Activated gamma-delta T cell treated with anti-CD3 and anti-CD28 coated beads, Interleukin-2, amount 50 U/mL, for 16 hours (primary cell): ENCODE data around the gene TCTN2.

Experiments used
- DNase-seq: peaks from one replicate; pipeline ENCODE4 v3.0.0-alpha.2; 2020; ENCODE audit warnings: low read depth

The TCTN2 gene

DNA sequence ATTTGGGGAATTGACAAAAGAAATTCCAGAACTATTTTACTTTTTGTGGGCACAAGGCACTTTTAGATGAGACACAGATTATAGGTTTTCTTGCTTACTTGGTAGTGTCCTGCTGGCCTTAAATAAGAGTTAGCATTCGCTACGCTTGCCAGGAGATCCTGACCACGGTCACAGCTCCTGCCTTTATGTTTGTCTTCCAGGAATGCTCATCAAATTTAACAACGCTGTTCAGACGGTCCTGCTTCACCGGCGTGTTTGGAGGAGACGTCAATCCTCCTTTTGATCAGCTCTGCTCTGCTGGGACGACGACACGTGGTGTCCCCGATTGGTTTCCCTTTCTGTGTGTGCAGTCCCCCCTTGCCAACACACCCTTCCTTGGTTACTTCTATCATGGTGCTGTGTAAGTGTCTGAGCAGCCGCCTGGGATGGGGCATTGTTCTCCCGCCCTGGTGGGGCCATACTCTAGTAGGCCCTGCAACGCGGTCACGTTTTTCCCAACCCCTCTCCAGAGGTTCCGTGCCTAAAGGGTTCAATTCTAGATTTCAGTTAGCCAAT is 15.8 kb downstream of the TCTN2 start:
- DNase-seq: no peak

DNA sequence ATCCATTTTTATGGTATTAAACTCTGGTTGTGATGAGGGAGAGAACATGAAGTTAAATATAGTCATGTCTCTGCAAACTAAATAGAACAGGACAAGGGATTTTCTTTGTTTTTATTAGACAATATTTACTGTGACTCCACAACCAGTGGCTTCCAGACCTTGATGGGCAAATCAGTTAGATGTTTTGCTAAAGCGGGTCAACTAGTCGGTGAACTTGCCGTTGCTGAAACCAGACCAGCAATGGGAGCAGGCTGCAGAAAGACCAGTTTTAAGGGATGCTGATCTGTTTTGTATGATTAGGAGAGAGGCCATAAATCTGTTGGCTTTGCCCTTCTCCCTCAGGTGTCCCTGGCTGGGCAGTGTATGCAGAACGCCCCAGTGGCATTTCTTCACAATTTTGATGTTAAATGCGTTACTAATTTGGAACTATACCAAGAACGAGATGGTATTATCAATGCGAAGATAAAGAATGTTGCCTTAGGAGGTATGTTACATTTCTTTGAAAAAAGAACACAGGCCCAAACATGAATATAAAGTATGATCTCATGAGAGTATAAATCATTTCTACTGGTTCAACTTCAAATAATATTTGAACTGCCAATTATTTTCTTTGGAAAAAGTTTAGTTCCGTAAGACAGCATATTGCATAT is 19.4 kb downstream of the TCTN2 start:
- no peak for DNase-seq

DNA sequence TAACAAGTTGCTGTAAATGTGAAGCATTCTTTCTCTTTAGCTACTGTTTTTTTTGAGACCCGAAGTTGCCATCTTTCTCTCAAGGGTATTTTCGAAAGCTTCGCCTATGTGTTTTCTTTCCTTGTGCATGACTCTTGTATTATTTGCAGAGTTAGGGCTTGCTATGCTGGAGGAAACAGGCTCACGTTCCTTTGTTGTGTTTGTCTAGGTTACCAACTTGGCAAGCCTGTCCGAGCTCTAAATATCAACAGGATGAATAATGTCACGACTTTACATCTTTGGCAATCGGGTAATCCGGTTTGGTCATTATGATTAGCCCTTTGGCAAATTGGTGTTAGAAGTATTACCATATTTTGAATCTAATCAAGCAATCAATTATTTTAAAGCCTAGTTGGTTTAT is 25.3 kb downstream of the TCTN2 start:
- DNase-seq: no peak

DNA sequence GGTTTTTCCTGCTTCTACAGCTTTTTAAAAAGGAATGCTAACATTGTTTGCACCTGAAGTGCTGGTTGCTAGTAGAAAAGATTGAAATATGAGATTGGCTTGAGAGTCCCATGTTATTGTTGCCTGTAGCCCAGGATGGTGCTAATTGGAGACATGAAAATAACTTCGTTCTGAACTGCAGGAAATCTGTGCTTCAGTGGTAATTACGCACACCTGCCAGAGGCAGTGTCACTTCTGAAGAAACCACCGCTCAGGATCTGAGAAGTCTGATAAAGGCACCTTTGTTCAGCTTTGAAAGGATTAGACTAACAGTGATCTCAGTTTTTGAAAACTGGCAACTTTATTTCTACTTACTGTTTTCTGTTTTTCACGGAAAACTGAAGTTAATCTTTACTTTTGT is 25.7 kb downstream of the TCTN2 start:
- DNase-seq: no peak

DNA sequence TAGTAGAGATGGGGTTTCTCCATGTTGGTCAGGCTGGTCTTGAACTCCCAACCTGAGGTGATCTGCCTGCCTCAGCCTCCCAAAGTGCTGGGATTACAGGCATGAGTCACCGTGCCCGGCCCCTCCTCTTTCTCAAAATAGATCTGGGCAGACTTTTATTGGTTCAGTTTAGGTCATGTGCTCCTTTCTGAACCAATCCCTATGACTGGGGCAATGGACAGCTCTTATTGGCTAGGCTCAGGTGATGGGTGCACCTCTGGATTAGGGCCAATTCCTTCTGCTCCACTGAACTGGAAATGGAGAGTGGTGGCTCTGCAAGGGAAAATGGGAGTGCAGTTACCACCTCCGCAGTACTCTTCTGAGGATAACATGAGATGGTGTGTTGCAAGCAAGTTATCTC is 35.0 kb downstream of the TCTN2 start:
- no peak for DNase-seq

DNA sequence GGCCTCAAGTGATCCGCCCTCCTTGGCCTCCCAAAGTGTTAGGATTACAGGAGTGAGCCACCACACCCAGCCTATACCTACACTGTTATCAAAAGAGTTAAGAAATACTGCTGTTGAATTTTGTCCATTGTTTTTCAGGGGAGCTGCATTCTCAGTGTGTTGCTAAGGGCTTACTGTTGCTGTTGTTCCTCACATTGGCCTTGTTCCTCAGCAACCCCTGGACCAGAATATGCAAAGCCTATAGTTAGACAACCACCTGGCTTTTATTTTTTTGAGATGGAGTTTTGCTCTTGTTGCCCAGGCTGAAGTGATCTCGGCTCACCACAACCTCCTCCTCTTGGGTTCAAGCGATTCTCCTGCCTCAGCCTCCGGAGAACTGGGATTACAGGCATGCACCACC is 36.6 kb downstream of the TCTN2 start:
- no peak for DNase-seq

DNA sequence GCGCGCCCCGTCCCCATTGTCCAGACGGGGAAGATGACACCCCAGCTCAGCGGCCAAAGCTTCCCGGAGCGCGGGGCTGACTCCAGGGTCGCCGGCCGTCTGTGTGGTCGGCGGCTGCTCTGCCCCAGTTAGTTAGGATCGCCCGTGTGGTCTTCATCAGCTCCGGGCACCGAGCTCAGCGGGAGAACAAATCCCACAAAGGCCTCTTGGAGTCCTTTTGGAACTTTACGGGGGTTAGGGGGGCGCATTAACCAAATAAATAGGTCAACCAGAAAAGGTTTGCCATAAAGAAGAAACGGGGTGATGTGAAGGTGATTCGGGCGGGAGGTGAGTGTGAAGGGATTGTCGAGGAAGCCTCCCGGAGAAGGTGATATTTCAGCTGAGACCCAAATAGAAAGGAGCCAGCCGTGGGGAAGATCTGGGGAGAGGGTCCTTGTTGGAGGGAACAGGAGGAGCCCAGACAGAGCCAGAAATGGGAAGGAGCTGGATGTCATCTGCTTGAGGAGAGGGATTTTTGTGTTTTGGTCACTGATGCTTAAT is 41.9 kb downstream of the TCTN2 start:
- DNase-seq: no peak

DNA sequence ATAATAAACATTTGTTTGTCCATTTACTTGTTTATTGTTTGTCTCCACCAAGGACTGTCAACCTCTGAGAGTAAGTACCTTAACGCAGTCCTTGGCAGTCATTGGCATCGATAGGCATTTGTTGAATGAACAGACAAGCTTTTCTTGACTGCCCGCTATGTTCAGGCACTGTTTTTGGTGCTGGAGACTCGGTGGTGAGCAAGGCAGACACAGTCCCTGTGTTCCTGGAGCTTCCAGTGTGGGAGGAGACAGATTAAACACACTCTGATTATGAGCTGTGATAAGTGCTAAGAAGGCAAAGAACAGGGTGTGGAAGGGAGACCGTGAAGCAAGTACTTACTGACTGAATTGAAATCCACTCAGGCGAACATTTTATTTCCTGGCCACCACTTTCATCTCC is 42.5 kb downstream of the TCTN2 start:
- no peak for DNase-seq

DNA sequence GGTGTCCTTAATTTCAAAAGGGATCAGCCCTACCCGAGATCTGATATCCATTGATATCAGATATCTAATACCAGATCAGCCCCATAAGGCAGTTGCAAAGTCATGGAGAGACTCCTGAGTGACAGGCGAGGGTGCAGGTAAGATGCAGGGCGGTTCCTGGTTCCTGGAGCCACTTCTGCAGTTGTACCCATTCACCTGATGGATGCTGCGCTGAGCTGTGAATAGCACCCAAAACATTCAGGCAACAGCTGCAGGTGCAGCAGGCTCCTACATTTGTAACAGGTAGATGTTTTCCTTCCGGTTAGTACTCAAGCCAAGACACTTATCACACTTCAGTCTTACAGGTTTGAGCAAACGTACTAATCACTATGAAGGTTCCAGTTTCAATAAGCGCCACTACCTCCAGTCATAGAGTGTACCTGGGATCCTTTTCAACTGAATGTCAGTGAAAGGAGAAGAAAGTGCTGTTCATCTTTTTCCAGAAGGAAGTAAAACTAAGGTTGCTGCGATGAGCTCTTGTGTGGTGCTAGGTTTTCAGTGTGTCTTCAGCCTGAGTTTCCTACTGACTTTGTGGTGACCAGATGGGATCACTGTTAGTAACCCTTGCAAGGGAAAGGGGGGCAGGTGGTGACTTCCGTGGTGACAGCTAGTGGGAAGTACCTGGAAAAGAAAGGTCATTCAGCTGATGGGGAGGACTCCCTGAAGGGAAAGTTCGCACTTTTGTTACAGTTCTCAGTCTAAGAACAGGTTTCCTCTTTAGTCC is 43.1 kb downstream of the TCTN2 start:
- no peak for DNase-seq

DNA sequence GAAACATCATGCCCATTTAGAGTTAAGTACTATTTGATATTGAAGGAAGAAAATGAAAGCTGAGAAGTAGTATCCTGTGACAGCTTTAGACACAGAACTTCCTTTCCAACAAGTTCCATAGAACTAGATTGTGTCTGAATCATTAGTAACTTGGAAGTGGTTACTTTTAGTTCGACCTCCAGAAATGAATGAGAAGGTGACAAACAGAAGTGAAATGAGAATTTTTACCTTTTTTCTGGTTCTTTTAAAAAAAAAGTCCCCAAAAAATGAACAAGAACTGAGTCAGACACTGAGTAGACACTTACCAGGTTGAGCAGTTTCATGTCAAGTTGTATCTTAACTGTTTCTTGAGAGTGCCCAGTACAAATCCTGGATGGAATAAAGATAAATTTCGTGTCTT is 44.3 kb downstream of the TCTN2 start:
- no peak for DNase-seq

DNA sequence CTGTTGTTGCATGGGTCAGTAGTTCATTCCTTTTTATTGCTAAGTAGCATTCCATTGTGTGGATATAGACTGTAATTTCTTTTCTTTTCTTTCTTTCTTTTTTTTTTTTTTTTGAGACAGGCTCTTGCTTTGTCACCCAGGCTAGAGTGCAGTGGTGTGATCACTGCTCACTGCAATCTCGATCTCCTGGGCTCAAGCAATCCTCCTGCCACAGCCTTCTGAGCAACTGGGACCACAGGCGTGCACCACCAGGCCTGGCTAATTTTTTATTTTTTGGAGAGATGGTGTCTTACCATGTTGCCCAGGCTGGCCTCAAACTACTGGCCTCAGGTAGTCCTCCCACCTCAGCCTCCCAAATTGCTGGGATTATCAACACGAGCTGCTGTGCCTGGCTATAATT is 46.4 kb downstream of the TCTN2 start:
- DNase-seq: no peak

DNA sequence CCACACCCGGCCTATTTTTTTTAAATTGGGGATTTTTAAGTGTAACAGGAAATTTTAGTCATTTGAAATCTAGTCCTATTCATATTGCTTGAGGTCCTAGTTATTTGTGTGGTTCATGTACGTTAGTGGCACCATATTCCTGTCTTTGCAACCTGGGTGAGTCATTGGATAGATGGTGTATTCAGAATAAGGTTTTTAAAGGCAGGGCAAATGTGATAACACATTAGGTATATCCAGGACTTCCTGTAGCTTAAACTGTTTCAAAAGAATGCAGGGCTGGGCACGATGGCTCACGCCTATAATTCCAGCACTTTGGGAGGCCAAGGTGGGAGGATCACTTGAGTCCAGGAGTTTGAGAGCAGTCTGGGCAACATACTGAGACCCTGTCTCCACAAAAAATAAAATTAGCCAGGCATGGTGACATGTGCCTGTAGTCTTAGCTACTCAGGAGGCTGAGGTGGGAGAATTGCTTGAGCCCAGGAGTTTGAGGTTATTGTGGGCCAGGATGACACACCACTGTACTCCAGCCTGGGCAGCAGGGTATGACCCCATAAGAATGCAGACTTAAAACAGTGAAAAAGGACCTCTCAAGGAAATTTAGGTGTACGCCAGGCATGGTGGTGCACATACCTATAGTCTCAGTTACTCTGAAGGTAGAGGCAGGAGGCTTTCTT is 49.4 kb downstream of the TCTN2 start:
- no peak for DNase-seq

DNA sequence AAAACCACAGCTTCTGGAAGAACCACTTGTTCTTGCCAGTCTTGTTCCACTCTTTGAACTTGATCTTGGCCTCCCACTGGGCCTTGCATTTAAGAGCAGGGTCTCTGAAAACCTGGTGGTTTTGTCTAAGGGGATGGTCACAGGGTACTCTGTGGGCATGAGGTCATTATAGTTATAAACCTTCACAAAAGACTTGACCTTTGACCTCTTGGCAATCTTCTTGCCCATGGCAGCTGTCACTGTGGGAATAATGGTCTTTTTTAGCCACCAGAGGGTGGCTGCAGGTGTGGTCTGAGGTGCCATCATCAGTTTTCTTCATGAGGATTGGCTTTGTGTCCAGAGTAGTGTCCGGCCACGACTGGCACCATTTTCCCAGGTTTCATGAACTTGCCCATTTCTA is 50.3 kb downstream of the TCTN2 start:
- DNase-seq: no peak

DNA sequence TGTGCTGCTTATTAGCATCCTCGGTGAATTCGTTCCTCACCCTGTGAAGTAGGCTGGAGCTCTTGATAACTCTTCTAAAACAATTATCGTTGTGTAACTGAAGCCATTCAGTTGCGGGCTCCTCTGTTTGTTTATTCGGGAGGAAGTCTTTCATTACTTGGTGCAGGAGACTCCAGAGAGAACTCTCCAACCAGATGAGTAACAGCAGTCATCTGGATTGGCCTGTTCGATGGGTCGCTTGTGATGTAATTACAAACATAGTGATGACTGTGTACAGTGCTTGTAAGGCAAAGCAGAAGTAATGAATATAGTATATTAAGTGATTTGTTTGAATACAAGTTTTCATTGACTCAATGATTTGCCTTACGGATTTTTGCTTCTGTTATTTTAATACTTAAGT is 52.1 kb downstream of the TCTN2 start:
- DNase-seq: no peak

DNA sequence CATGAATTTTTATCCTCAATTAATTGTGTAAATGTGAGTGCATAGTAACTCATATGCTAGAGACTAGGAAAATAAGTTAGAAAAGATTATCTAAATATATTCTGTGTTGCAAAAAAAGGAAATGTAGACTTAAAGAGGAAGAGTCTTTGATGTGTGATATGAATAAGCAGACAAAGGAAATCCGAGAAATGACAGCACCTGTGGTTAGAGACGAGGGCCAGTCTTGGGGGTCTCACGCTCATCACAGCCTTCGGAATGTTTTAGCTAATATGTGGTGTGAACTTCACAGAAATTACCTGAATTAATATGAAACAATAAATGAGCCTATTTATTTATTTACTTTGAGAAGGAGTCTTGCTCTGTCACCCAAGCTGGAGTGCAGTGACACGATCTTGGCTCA is 52.9 kb downstream of the TCTN2 start:
- DNase-seq: no peak

DNA sequence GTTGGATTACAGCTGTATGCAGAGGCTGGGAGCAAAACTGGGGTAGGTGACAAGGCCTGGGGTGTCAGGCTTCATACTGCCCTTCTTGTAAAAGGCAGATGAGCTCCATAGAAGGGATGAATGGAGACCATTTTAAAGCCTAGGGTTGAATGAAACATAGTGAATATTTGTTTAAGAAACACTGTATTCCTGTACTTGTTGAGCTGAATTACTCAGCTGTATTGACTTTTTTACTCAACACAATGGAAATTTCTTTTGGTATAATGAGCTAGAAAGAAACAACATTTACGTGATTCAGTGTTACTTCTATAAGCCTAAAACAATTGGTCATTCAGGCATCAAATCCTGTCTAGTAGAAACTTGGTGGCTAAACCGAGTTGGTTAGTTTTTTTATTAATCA is 55.3 kb downstream of the TCTN2 start:
- no peak for DNase-seq

DNA sequence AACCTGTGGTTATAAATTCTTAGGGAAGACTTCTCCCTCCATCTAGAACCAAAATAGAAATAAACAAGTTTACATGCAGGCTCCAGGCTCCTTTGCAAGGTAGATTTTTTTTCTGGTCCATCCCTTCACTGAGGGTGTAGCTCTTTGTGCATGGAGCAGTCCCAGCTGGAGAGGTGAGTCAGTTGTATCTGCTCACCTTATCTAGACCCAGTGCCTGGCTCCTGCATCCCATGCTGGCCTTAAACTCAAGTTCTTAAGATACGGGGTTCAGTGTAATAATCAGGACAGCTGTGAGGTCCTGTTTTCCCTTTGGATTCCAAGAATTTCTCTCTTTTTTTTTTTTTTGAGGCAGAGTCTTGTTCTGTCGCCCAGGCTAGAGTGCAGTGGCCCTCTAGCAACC is 56.0 kb downstream of the TCTN2 start:
- no peak for DNase-seq

DNA sequence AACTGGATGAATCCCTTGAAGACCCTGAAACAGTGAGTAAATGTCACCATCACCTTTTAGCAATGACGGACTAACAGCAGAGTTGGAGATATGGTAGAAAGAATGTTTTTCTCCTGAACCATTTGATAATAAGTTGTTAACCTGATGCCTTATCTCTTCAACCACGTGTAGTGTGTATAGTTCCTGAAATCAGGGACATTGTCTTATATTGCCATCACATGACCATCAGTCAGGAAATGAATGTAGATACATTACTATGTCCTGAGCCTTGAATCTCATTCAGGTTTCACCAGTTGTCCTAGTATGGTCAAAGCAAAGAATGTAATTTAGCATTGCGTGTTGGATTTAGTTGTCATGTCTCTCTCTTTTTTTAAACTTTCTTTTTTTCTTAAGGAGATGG is 57.0 kb downstream of the TCTN2 start:
- DNase-seq: no peak

DNA sequence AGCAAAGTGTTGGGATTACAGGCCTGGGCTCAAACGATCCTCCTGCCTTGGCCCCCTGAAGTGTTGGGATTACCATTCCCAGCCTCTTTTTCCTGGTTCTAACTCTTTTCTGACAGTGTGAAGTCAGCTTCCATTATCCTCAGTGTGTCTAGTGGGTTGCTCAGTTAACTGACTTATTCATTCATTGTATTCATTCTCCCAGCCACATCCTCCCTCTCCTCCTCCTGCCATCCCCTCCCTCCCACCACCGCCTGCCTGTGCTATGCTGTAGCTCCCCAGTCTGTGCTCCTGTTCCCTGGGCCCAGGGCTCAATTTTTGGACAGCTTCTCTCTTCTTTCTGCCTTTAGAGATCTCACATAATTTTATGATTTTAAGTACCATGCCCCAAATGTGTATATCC is 60.7 kb downstream of the TCTN2 start:
- DNase-seq: no peak

DNA sequence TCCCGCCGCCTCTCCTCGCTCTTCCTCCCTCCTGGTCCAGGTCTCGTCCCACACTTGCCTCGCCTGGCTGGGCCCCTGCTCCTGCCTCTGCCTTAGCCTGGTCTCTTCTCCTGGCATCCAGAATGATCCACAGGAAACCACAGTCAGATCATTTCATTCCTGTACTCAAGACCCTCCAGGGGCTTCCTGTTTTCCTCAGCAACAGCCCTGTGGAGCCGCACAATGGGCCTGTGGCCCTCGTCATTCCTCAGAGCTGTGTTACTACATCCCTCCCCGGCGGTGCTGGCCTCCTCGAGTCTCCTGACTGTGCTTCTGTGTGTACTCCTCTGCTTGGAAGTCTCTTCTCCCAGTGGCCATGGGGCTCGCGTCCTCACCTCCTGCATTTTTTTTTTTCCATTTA is 61.3 kb downstream of the TCTN2 start:
- DNase-seq: no peak

DNA sequence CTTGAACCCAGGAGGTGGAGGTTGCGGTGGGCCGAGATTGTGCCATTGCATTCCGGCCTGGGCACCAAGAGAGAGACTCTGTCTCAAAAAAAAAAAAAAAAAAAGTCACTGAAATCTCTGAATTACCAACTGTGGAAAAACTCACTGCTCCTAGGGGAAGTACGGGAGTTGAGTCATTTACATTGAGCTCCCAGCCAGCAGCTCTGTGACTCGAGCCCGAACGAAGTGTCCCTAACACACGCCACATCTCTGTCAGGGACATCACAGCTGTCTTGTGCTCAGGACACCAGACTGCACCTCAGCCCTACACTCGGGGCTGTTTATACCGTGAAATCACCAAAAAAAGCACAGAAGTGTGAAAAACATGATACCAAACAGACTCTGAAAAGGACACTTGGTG is 62.3 kb downstream of the TCTN2 start:
- no peak for DNase-seq

DNA sequence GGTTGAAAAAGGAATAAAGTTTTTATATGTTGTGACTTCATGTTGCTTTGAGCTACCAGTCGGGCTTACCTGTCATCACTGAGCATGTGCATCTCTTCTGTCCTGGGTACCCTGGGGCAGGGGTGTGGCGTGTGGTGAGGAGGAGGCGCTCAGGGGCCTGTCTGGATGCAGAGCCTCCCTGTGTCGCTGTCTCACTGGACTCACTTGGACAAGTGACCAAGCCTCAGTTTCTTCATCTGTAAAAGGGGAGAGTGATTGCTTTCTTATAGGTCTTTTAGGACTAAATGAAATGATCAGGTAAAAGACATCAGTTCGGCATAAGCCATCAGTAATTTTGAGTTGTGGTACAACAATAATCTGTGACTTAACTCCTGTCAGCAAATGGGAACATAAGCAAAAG is 63.4 kb downstream of the TCTN2 start:
- DNase-seq: no peak
